ENCODE measurements around the gene IER3. TPM values are rescaled to one million over a fixed set of nuclear protein-coding genes. Genes with fewer than 3 reads are reported as not detected.

Gene IER3
- total and polyA plus RNA-seq, 9 of the 15 experiments (the other 6 are each of a cell fraction or from before 2014, with no cell fraction given): 1.5 to 30.0 (median 11.5) TPM

- POLR2A ChIA-PET: interaction anchor here (0.7 to 1.4 kb wide), 9 partner anchors 9 to 150 kb away, joined by 3 to 6 read pairs (median 3); partner anchors contain the start of genes GTF2H4 and IER3
- H3K27ac ChIP-seq (ENCODE audit: extremely low read depth, low read depth, low read length): no peak overlapping the region
- H3K79me2 ChIP-seq (ENCODE audit: control insufficient read depth, insufficient read depth, low read length): no peaks in the 10 kb centered on the region
- H3K9me1 ChIP-seq (ENCODE audit: control insufficient read depth, insufficient read depth, low read length): no peaks in the 10 kb centered on the region
- intact Hi-C loops (cut with micrococcal nuclease): no loop called here
- no TSS peak for BruUV-seq (replicated peaks)
- H3K9me3 ChIP-seq (replicated peaks; ENCODE audit: control insufficient read depth, insufficient read depth, low read depth, low read length): no peaks in the 10 kb centered on the region
- H4K20me1 ChIP-seq (replicated peaks; ENCODE audit: control insufficient read depth, insufficient read depth, low read length): no peaks in the 10 kb centered on the region
- in situ Hi-C loops (cut with MboI): no loop called here
- ATAC-seq: peak; percentile 53
- no peak overlapping the region for H3K4me2 ChIP-seq (ENCODE audit: insufficient read depth, low read length)
- H3K4me3 ChIP-seq: no peak overlapping the region
- H3K9ac ChIP-seq (ENCODE audit: insufficient read depth in 1 of 2, low read depth in 2 of 2, low read length in 2 of 2): no peak overlapping the region
- CTCF ChIA-PET (ENCODE audit: low intra/inter-chr PET ratio): no interaction called here
- no peak for FAIRE-seq
- WGBS (ENCODE audit: insufficient coverage, low coverage, missing lambda C conversion rate): 15% methylated on average over 1 of the region's 1 CpG
- DNase-seq (ENCODE audit: extremely low read depth in 1 of 4, low spot score in 3 of 4): peak in 2 of 4 experiments; percentile 39 to 58
- H3K36me3 ChIP-seq (ENCODE audit: control insufficient read depth, insufficient read depth, low read length): no peaks in the 10 kb centered on the region
- no peaks in the 10 kb centered on the region for H3K27me3 ChIP-seq (ENCODE audit: control insufficient read depth in 2 of 2, insufficient read depth in 2 of 2, low read length in 2 of 2)
- H3K4me1 ChIP-seq (replicated peaks in 1 of 2; ENCODE audit: control insufficient read depth in 2 of 2, insufficient read depth in 2 of 2, low read length in 2 of 2): peaks cover 4 to 9% of the 10 kb centered on the region in 2 experiments
- H2AFZ ChIP-seq (ENCODE audit: low read depth, low read length): no peak overlapping the region
- TF ChIP-seq ZKSCAN1 (IDR thresholded peaks at IDR 0.05; ENCODE audit: low read depth, low read length): no peak
- TF ChIP-seq ZNF644 (tag; IDR thresholded peaks at IDR 0.05; ENCODE audit: low read depth): no peak
- TF ChIP-seq, protein P1, sequence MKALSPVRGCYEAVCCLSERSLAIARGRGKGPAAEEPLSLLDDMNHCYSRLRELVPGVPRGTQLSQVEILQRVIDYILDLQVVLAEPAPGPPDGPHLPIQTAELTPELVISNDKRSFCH (CRISPR knock-in tag; IDR thresholded peaks at IDR 0.05): no peak
- TF ChIP-seq, protein P1 (tag; IDR thresholded peaks at IDR 0.05): 0 out of 2 replicates have a peak, but pooled peaks have one; percentile 35
- TF ChIP-seq DACH1 (IDR thresholded peaks at IDR 0.05; ENCODE audit: partially characterized antibody): no peak
- TF ChIP-seq FOXK1 (CRISPR knock-in tag; IDR thresholded peaks at IDR 0.05; ENCODE audit: borderline replicate concordance): no peak
- TF ChIP-seq USF1 (CRISPR knock-in tag; IDR thresholded peaks at IDR 0.05): no peak
- TF ChIP-seq ZNF282 (CRISPR knock-in tag; IDR thresholded peaks at IDR 0.05): no peak
- peak; percentile 88 for TF ChIP-seq NFIC (IDR thresholded peaks at IDR 0.05)
- peak; percentile 84 for TF ChIP-seq ETV1 (tag; conservative IDR thresholded peaks at IDR 0.05; ENCODE audit: low read depth)
- no peak for TF ChIP-seq TAL1 (IDR thresholded peaks at IDR 0.05)
- 0 out of 2 replicates have a peak, but pooled peaks have one; percentile 21 for TF ChIP-seq EP300 (IDR thresholded peaks at IDR 0.05; ENCODE audit: low read length)
- TF ChIP-seq TCF7L2 (IDR thresholded peaks at IDR 0.05; ENCODE audit: low read depth, low read length): no peak
- TF ChIP-seq BHLHE40 (IDR thresholded peaks at IDR 0.05; ENCODE audit: low read length): no peak
- no peak for TF ChIP-seq HDAC6 (IDR thresholded peaks at IDR 0.05; ENCODE audit: low read depth, low read length)
- TF ChIP-seq, protein P2, sequence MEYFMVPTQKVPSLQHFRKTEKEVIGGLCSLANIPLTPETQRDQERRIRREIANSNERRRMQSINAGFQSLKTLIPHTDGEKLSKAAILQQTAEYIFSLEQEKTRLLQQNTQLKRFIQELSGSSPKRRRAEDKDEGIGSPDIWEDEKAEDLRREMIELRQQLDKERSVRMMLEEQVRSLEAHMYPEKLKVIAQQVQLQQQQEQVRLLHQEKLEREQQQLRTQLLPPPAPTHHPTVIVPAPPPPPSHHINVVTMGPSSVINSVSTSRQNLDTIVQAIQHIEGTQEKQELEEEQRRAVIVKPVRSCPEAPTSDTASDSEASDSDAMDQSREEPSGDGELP (CRISPR knock-in tag; IDR thresholded peaks at IDR 0.05; ENCODE audit: borderline replicate concordance): no peak
- TF ChIP-seq CBFB (CRISPR knock-in tag; IDR thresholded peaks at IDR 0.05): no peak
- no peak for TF ChIP-seq MCM3 (IDR thresholded peaks at IDR 0.05)
- no peak for TF ChIP-seq KDM5B (IDR thresholded peaks at IDR 0.05; ENCODE audit: insufficient replicate concordance, low read depth, low read length)
- no peak for TF ChIP-seq HBP1 (CRISPR knock-in tag; IDR thresholded peaks at IDR 0.05)
- no peak for TF ChIP-seq ZNF3 (CRISPR knock-in tag; IDR thresholded peaks at IDR 0.05)
Observed at GRCh38 chr6:30757261-30757904, 13.0 kb upstream of the IER3 start.
